ENCODE measurements around the gene FAM83C.

- TF ChIP-seq CTCF (conservative IDR thresholded peaks at IDR 0.05; ENCODE audit: low read depth, low read length) (no peak), EZH2 (IDR thresholded peaks at IDR 0.05; ENCODE audit: borderline replicate concordance, low read depth, low read length, poor library complexity, severe bottlenecking) (no peak)
Observed at GRCh38 chr20:35248641-35249475, 43.4 kb downstream of the FAM83C start.

Data from A673 (cell line).